MM.1S (cell line): Measurements from ENCODE around the gene CENPM.

ENCODE experiments used
- CTCF ChIP-seq: fragments of 300-600 bp; sonication (generic); IDR thresholded peaks from 2 replicates; pipeline ENCODE4 v1.5.1; 2016; ENCODE audit warnings: antibody characterized with exemption, low read length, mixed read lengths
- EZH2 ChIP-seq: fragments of 300-600 bp; sonication (generic); optimal IDR thresholded peaks from 2 replicates; pipeline ENCODE3; 2017; ENCODE audit warnings: low read depth, mild to moderate bottlenecking, antibody characterized with exemption, low read length, mixed read lengths

- TF ChIP-seq CTCF (no peak), EZH2 (no peak)
Observed at GRCh38 chr22:41929418-41929810, 17.5 kb downstream of the CENPM start.
